ENCODE results near the gene TWNK. TPM values are rescaled to one million over a fixed set of nuclear protein-coding genes. Genes with fewer than 3 reads are reported as not detected.
A peak's percentile ranks its signal among the peaks of the same experiment; 100 is the strongest.

TWNK gene
- total RNA-seq, 1 donor from 2014 or later, result 5.4 TPM

DNA sequence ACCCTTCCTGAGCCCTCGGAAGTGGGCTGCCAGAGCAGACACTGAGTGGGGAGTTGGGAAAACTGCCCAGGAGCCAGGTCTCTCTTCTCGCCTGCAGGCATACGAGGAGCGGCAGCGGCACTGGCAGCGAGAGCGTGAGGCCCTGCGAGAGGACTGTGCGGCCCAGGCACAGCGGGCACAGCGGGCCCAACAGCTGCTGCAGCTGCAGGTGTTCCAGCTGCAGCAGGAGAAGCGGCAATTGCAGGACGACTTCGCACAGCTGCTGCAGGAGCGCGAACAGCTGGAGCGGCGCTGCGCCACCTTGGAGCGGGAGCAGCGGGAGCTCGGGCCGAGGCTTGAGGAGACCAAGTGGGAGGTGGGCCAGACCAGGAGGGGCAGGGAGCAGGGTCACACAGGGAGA is 18.0 kb downstream of the TWNK start:
- Mint-ChIP-seq H3K4me3 (ENCODE audit: unreplicated experiment) (no peak overlapping the region), H3K27me3 (ENCODE audit: low read depth) (no peaks in the 10 kb centered on the region), H3K27ac (ENCODE audit: unreplicated experiment) (no peak overlapping the region)

DNA sequence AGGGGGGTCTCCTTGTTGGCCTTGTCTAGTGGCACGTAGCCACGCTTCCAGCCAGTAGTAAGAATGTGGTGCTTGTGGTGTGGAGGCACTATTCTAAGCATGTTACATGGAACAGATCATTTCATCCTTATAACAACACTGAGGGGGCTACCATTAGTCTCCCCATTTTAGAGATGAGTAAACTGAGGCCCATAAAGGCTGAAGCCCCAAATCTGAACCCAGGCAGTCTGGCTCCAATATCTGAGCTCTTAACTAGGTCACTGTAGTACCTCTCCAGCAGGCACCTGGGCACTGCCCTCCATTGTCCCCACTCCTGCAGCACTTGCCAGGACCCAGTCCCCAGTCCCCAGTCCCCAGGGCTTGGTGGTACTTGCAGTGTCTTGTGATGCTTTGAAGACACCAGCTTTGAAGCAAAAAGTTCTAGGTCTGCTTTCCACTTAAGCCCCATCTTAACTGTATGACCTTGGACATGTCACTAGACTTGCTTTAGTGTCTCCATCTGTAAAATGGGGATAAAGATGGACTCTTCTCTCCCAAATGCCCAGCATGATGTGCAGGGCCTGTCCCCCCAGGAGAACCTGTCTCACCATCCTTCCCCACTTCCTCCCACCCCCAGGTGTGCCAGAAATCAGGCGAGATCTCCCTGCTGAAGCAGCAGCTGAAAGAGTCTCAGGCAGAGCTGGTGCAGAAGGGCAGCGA is 18.7 kb downstream of the TWNK start:
- TF ChIP-seq, protein P1, sequence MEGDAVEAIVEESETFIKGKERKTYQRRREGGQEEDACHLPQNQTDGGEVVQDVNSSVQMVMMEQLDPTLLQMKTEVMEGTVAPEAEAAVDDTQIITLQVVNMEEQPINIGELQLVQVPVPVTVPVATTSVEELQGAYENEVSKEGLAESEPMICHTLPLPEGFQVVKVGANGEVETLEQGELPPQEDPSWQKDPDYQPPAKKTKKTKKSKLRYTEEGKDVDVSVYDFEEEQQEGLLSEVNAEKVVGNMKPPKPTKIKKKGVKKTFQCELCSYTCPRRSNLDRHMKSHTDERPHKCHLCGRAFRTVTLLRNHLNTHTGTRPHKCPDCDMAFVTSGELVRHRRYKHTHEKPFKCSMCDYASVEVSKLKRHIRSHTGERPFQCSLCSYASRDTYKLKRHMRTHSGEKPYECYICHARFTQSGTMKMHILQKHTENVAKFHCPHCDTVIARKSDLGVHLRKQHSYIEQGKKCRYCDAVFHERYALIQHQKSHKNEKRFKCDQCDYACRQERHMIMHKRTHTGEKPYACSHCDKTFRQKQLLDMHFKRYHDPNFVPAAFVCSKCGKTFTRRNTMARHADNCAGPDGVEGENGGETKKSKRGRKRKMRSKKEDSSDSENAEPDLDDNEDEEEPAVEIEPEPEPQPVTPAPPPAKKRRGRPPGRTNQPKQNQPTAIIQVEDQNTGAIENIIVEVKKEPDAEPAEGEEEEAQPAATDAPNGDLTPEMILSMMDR (IDR thresholded peaks at IDR 0.05), result no peak
- DNase-seq (ENCODE audit: low spot score), result no peak
- Mint-ChIP-seq H3K4me1 (ENCODE audit: low read depth) (peaks cover 25% of the 10 kb centered on the region), H3K4me3 (ENCODE audit: unreplicated experiment) (no peak overlapping the region), H3K27me3 (ENCODE audit: low read depth) (no peaks in the 10 kb centered on the region), H3K9me3 (ENCODE audit: low read depth) (no peaks in the 10 kb centered on the region), H3K27ac (ENCODE audit: unreplicated experiment) (no peak overlapping the region), H3K36me3 (ENCODE audit: low read depth) (peaks cover 8% of the 10 kb centered on the region)

More for the DNA sequence above, 18.0 kb downstream of the TWNK start:
- H3K36me3 Mint-ChIP-seq (ENCODE audit: low read depth), result peaks cover 8% of the 10 kb centered on the region
- TF ChIP-seq, protein P1 (IDR thresholded peaks at IDR 0.05), result no peak
- peaks cover 29% of the 10 kb centered on the region for H3K4me1 Mint-ChIP-seq (ENCODE audit: low read depth)
- peak; percentile 84 for DNase-seq (ENCODE audit: low spot score)
- no peaks in the 10 kb centered on the region for H3K9me3 Mint-ChIP-seq (ENCODE audit: low read depth)

DNA sequence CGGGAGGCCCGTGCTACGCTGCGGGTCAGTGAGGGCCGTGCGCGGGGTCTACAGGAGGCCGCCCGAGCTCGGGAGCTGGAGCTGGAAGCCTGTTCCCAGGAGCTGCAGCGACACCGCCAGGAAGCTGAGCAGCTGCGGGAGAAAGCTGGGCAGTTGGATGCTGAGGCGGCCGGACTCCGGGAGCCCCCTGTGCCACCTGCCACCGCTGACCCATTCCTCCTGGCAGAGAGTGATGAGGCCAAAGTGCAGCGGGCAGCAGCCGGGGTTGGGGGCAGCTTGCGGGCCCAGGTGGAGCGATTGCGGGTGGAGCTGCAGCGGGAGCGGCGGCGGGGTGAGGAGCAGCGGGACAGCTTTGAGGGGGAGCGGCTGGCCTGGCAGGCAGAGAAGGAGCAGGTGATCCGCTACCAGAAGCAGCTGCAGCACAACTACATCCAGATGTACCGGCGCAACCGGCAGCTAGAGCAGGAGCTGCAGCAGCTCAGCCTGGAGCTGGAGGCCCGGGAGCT is 19.3 kb downstream of the TWNK start:
- no peaks in the 10 kb centered on the region for H3K27me3 Mint-ChIP-seq (ENCODE audit: low read depth)
- H3K4me3 Mint-ChIP-seq (ENCODE audit: unreplicated experiment), result no peak overlapping the region
- peak; percentile 87 for DNase-seq (ENCODE audit: low spot score)
- peaks cover 8% of the 10 kb centered on the region for H3K36me3 Mint-ChIP-seq (ENCODE audit: low read depth)
- no peaks in the 10 kb centered on the region for H3K9me3 Mint-ChIP-seq (ENCODE audit: low read depth)
- peaks cover 19% of the 10 kb centered on the region for H3K4me1 Mint-ChIP-seq (ENCODE audit: low read depth)
- TF ChIP-seq, protein P1 (IDR thresholded peaks at IDR 0.05), result no peak
- no peak overlapping the region for H3K27ac Mint-ChIP-seq (ENCODE audit: unreplicated experiment)

DNA sequence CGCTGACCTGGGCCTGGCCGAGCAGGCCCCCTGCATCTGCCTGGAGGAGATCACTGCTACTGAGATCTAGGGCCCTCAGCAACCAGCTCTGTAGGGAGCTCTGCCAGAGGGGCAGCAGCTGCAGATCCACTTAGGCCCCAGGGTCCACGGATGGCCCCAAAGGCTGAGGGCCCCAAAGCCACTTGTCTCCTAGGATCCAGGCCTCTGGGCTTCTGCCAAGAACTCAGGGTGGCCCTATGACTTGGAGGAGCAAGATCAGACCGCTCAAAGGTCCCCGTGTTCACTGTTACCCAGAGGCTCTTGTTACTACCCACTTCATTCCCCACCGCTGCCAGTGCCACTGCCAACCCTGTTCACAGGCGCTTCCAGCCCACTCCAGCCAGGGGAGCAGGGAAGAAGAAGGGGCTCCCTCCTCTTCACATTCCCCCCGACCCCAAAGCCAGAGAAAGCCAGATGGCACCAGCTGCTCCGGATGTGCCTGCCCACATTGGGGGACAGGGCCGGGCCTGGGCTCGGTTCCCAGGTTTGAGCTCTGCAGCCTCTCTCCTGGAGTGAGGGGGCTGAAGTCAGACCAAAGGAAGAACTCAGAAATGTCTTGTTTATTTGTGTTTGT is 19.9 kb downstream of the TWNK start:
- TF ChIP-seq, protein P1 (IDR thresholded peaks at IDR 0.05), result no peak
- Mint-ChIP-seq H3K27ac (ENCODE audit: unreplicated experiment) (no peak overlapping the region), H3K4me3 (ENCODE audit: unreplicated experiment) (no peak overlapping the region), H3K9me3 (ENCODE audit: low read depth) (no peaks in the 10 kb centered on the region), H3K4me1 (ENCODE audit: low read depth) (peaks cover 13% of the 10 kb centered on the region), H3K27me3 (ENCODE audit: low read depth) (no peaks in the 10 kb centered on the region), H3K36me3 (ENCODE audit: low read depth) (peaks cover 8% of the 10 kb centered on the region)
- peak; percentile 65 for DNase-seq (ENCODE audit: low spot score)

DNA sequence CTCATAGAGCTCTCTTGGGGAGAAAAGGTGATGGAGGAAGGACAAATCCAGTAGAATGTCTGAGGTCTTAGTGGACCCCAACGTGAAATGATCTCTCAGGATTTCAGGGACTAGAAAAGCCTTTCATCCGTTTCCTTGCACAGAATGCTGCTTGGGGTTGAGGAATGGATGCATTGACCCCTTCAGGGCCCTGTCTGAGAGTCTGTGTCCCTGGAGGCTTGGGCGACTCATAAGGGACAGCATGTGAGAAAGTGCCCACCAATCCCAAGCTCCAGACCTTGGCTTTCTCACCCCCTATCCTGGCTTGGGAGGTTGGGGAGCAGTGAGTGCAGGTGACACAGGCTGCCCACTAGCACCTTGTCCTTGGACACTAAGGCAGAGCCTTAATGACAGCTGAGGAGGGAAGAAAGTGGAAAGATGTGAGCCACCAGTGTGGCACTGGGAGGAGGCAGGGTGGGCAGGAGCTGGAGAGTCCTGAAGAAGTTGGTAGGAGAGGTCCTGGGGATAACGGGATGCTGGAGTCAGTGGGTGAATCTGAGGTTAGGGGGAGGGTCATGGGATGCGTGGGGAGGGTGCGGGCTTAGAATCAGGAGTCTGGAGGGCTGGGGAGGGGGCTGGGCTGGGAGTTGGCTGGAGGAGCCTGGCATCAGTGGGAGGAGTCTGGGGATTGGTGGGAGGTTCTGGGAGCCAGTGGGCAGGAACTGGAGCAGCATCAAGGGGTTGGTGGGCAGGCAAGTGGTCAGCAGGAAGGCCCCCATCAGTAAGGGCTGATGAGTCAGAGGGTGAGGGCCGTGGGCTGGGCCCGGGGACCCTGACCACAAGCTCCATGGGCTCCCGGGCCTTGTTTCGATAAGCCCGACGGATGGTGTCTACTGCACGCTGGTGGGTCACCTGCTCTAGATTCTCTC is 20.8 kb downstream of the TWNK start:
- peak; percentile 82 for DNase-seq (ENCODE audit: low spot score)
- Mint-ChIP-seq H3K9me3 (ENCODE audit: low read depth) (no peaks in the 10 kb centered on the region), H3K4me3 (ENCODE audit: unreplicated experiment) (no peak overlapping the region), H3K36me3 (ENCODE audit: low read depth) (peaks cover 8% of the 10 kb centered on the region), H3K27ac (ENCODE audit: unreplicated experiment) (peak overlapping the region; percentile 22), H3K4me1 (ENCODE audit: low read depth) (peaks cover 17% of the 10 kb centered on the region), H3K27me3 (ENCODE audit: low read depth) (no peaks in the 10 kb centered on the region)
- TF ChIP-seq, protein P1 (IDR thresholded peaks at IDR 0.05), result no peak

Data from chondrocyte (in vitro differentiated cells).